T-helper 2 cell treated with Interferon-gamma antibody and Interleukin-4, amounts not matched to agents 100 ng/mL and 5 ng/mL, for 36 hours (primary cell): Measurements from ENCODE around the gene HOXD4. TPM values are rescaled to one million over a fixed set of nuclear protein-coding genes. Genes with fewer than 3 reads are reported as not detected.

Experiments
- intact Hi-C: fragments of 100-400 bp; cut with micrococcal nuclease; formaldehyde crosslinking; loops from one replicate; pipeline ENCODE4 v1.15.1; 2023
- total RNA-seq: library from RNA; stranded (reverse); gene quantifications from 2 replicates; pipeline ENCODE4 v1.2.3, GENCODE V29; 2022

HOXD4 gene
- not detected in 2 replicates for total RNA-seq

GRCh38 chr2:176151442-176152287 lies at the start of gene HOXD4:
TSS of gene HOXD4 (plus strand) at chr2:176151550. CDS start at chr2:176151634, 84 bp downstream.
- intact Hi-C loops = loop anchor here (2.0 kb wide), 1 partner anchor 19 kb away; no protein-coding TSS in a partner anchor

- intact Hi-C loops = no loop called here
Observed at GRCh38 chr2:176101842-176102241, 49.5 kb upstream of the HOXD4 start.

- intact Hi-C loops = no loop called here
Observed at GRCh38 chr2:176102309-176102866, 49.0 kb upstream of the HOXD4 start.

GRCh38 chr2:176103194-176103593 lies 48.2 kb upstream of the HOXD4 start:
- intact Hi-C loops = no loop called here

GRCh38 chr2:176103742-176104315 lies 47.5 kb upstream of the HOXD4 start:
- intact Hi-C loops = no loop called here

- intact Hi-C loops = no loop called here
Observed at GRCh38 chr2:176104316-176105077, 46.9 kb upstream of the HOXD4 start.

GRCh38 chr2:176105078-176105729 lies 46.1 kb upstream of the HOXD4 start:
- intact Hi-C loops = no loop called here

GRCh38 chr2:176105730-176106580 lies 45.4 kb upstream of the HOXD4 start:
- intact Hi-C loops = no loop called here

GRCh38 chr2:176106581-176107539 lies 44.5 kb upstream of the HOXD4 start, which contains the start of gene HOXD11:
TSS of gene HOXD11 (plus strand) at chr2:176107280. CDS start at chr2:176107356, 76 bp downstream.
- intact Hi-C loops = no loop called here

GRCh38 chr2:176107731-176108181 lies 43.6 kb upstream of the HOXD4 start:
- intact Hi-C loops = loop anchor here (2.0 kb wide), 1 partner anchor 13 kb away; no protein-coding TSS in a partner anchor

- intact Hi-C loops = loop anchor here (2.0 kb wide), 1 partner anchor 15 kb away; no protein-coding TSS in a partner anchor
Observed at GRCh38 chr2:176109192-176109901, 42.0 kb upstream of the HOXD4 start.

- intact Hi-C loops = loop anchor here (2.0 to 5.0 kb wide), 4 partner anchors 15 to 33 kb away; no protein-coding TSS in a partner anchor
Observed at GRCh38 chr2:176109946-176110345, 41.4 kb upstream of the HOXD4 start.

GRCh38 chr2:176110415-176111308 lies 40.7 kb upstream of the HOXD4 start:
- intact Hi-C loops = loop anchor here (2.0 to 5.0 kb wide), 3 partner anchors 20 to 33 kb away; no protein-coding TSS in a partner anchor

- intact Hi-C loops = loop anchor here (2.0 to 5.0 kb wide), 3 partner anchors 20 to 34 kb away; no protein-coding TSS in a partner anchor
Observed at GRCh38 chr2:176111309-176111663, 40.1 kb upstream of the HOXD4 start.

GRCh38 chr2:176111846-176112374 lies 39.4 kb upstream of the HOXD4 start:
- intact Hi-C loops = loop anchor here (2.0 to 5.0 kb wide), 3 partner anchors 19 to 35 kb away; no protein-coding TSS in a partner anchor
